Measurements from ENCODE around the gene TGFBR3. TPM values are rescaled to one million over a fixed set of nuclear protein-coding genes. Genes with fewer than 3 reads are reported as not detected.
"Not testable (repeated sequence)": the region's sequence is repeated elsewhere in the genome, so short reads cannot be mapped to it uniquely, and the experiment has no call there.

The TGFBR3 gene
- total RNA-seq, 2 experiments from 2014 or later = 4.4 to 4.7 TPM

- peaks cover 7% of the 10 kb centered on the region for H3K27me3 Mint-ChIP-seq
- H3K4me1 Mint-ChIP-seq = peaks cover 62% of the 10 kb centered on the region
- DNase-seq = peak; percentile 60
- peaks cover 4% of the 10 kb centered on the region for H3K9me3 Mint-ChIP-seq
- peak overlapping the region; percentile 44 for H3K4me3 Mint-ChIP-seq
- H3K36me3 Mint-ChIP-seq = no peaks in the 10 kb centered on the region
- peak overlapping the region; percentile 65 for H3K27ac Mint-ChIP-seq
Observed at GRCh38 chr1:91872559-91873081, 13.3 kb downstream of the TGFBR3 start.

- Mint-ChIP-seq H3K27me3 (peaks cover 7% of the 10 kb centered on the region), H3K27ac (no peak overlapping the region), H3K36me3 (no peaks in the 10 kb centered on the region), H3K4me3 (no peak overlapping the region), H3K9me3 (peaks cover 4% of the 10 kb centered on the region), H3K4me1 (peaks cover 55% of the 10 kb centered on the region)
- DNase-seq = no peak
Observed at GRCh38 chr1:91872000-91872399, 14.0 kb downstream of the TGFBR3 start.

DNA sequence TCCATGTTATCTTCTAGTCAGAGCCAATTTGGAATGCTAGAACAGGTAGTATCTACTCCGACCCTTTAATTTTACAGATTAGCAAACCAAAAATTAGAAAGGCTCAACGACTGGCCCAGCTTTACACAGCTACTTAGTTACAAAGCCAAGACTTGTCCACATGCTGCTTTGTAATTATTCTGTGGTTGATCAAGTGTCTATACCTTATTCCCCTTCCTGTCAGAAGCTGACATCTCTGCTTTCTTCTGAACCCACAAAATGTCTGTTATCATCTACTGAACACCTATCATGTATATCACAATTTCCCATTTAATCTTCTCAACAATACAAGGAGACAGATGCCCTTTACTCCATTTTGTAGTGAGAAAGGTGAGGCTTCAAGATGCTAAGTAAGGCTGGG lies 15.6 kb downstream of the TGFBR3 start:
- peaks cover 2% of the 10 kb centered on the region for H3K9me3 Mint-ChIP-seq
- H3K27ac Mint-ChIP-seq = no peak overlapping the region
- peaks cover 40% of the 10 kb centered on the region for H3K4me1 Mint-ChIP-seq
- peaks cover 6% of the 10 kb centered on the region for H3K27me3 Mint-ChIP-seq
- no peak for DNase-seq
- no peak overlapping the region for H3K4me3 Mint-ChIP-seq
- H3K36me3 Mint-ChIP-seq = no peaks in the 10 kb centered on the region

GRCh38 chr1:91866425-91866824 lies 19.5 kb downstream of the TGFBR3 start:
- Mint-ChIP-seq H3K36me3 (no peaks in the 10 kb centered on the region), H3K4me3 (no peak overlapping the region), H3K4me1 (peaks cover 12% of the 10 kb centered on the region), H3K27ac (no peak overlapping the region), H3K27me3 (no peaks in the 10 kb centered on the region), H3K9me3 (no peaks in the 10 kb centered on the region)
- DNase-seq = no peak

- Mint-ChIP-seq H3K4me1 (peaks cover 2% of the 10 kb centered on the region), H3K4me3 (no peak overlapping the region), H3K27ac (no peak overlapping the region)
Observed at GRCh38 chr1:91864017-91864700, 21.8 kb downstream of the TGFBR3 start.

GRCh38 chr1:91863498-91863897 lies 22.5 kb downstream of the TGFBR3 start:
- Mint-ChIP-seq H3K4me1 (peaks cover 3% of the 10 kb centered on the region), H3K36me3 (no peaks in the 10 kb centered on the region), H3K27ac (no peak overlapping the region), H3K27me3 (no peaks in the 10 kb centered on the region), H3K9me3 (no peaks in the 10 kb centered on the region), H3K4me3 (no peak overlapping the region)
- no peak for DNase-seq

More at GRCh38 chr1:91864017-91864700, 21.8 kb downstream of the TGFBR3 start:
- DNase-seq = no peak
- H3K27me3 Mint-ChIP-seq = no peaks in the 10 kb centered on the region
- H3K9me3 Mint-ChIP-seq = no peaks in the 10 kb centered on the region
- no peaks in the 10 kb centered on the region for H3K36me3 Mint-ChIP-seq

- Mint-ChIP-seq H3K4me3 (no peak overlapping the region), H3K4me1 (peaks cover 3% of the 10 kb centered on the region), H3K27me3 (no peaks in the 10 kb centered on the region)
Observed at GRCh38 chr1:91862120-91862519, 23.8 kb downstream of the TGFBR3 start.

GRCh38 chr1:91857557-91858239 lies 28.3 kb downstream of the TGFBR3 start:
- Mint-ChIP-seq H3K4me3 (no peak overlapping the region), H3K27me3 (no peaks in the 10 kb centered on the region), H3K27ac (no peak overlapping the region), H3K4me1 (peaks cover 3% of the 10 kb centered on the region), H3K9me3 (peaks cover 2% of the 10 kb centered on the region), H3K36me3 (peaks cover 4% of the 10 kb centered on the region)
- no peak for DNase-seq

More at GRCh38 chr1:91862120-91862519, 23.8 kb downstream of the TGFBR3 start:
- H3K27ac Mint-ChIP-seq = no peak overlapping the region
- no peaks in the 10 kb centered on the region for H3K36me3 Mint-ChIP-seq
- no peaks in the 10 kb centered on the region for H3K9me3 Mint-ChIP-seq
- no peak for DNase-seq

- Mint-ChIP-seq H3K27me3 (no peaks in the 10 kb centered on the region), H3K27ac (no peak overlapping the region), H3K36me3 (peaks cover 4% of the 10 kb centered on the region), H3K4me1 (peaks cover 3% of the 10 kb centered on the region), H3K4me3 (no peak overlapping the region), H3K9me3 (peaks cover 2% of the 10 kb centered on the region)
- no peak for DNase-seq
Observed at GRCh38 chr1:91856996-91857395, 29.0 kb downstream of the TGFBR3 start.

GRCh38 chr1:91854852-91855534 lies 31.0 kb downstream of the TGFBR3 start:
- H3K36me3 Mint-ChIP-seq = peaks cover 4% of the 10 kb centered on the region
- H3K4me3 Mint-ChIP-seq = no peak overlapping the region
- DNase-seq = no peak
- peaks cover 3% of the 10 kb centered on the region for H3K4me1 Mint-ChIP-seq
- H3K27me3 Mint-ChIP-seq = no peaks in the 10 kb centered on the region
- H3K9me3 Mint-ChIP-seq = peaks cover 2% of the 10 kb centered on the region
- H3K27ac Mint-ChIP-seq = no peak overlapping the region

- DNase-seq = no peak
- peaks cover 2% of the 10 kb centered on the region for H3K9me3 Mint-ChIP-seq
- no peaks in the 10 kb centered on the region for H3K4me1 Mint-ChIP-seq
- H3K27me3 Mint-ChIP-seq = no peaks in the 10 kb centered on the region
- H3K27ac Mint-ChIP-seq = no peak overlapping the region
- H3K36me3 Mint-ChIP-seq = peaks cover 4% of the 10 kb centered on the region
- no peak overlapping the region for H3K4me3 Mint-ChIP-seq
Observed at GRCh38 chr1:91853397-91853796, 32.6 kb downstream of the TGFBR3 start.

- DNase-seq, H3K36me3 Mint-ChIP-seq, H3K4me1 Mint-ChIP-seq, H3K27ac Mint-ChIP-seq, H3K27me3 Mint-ChIP-seq, H3K9me3 Mint-ChIP-seq, H3K4me3 Mint-ChIP-seq: not testable (repeated sequence)
Observed at GRCh38 chr1:91852011-91852410, 33.9 kb downstream of the TGFBR3 start.

GRCh38 chr1:91851130-91852010 lies 34.6 kb downstream of the TGFBR3 start:
- H3K9me3 Mint-ChIP-seq = peaks cover 2% of the 10 kb centered on the region
- no peaks in the 10 kb centered on the region for H3K27me3 Mint-ChIP-seq
- H3K27ac Mint-ChIP-seq = no peak overlapping the region
- no peaks in the 10 kb centered on the region for H3K4me1 Mint-ChIP-seq
- H3K36me3 Mint-ChIP-seq = peaks cover 4% of the 10 kb centered on the region
- H3K4me3 Mint-ChIP-seq = no peak overlapping the region
- DNase-seq = no peak

DNA sequence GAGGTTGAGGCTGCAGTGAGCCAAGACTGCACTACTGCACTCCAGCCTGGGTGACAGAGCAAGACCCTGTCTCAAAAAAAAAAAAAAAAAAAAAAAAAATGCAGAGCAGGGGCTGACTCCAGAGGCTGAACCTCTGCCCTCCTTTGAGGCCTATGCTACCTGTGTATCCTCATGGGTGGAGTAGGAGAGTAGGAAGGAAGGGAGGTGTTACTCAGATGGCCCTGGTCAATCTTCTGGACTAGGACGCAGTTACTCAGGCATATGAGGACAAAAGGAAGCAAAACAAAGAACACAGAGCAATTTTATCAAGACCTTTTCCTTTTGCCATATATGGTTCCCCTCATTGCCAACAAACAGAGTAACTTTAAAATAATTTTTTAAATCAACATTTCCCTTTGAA lies 35.2 kb downstream of the TGFBR3 start:
- peaks cover 2% of the 10 kb centered on the region for H3K9me3 Mint-ChIP-seq
- H3K4me3 Mint-ChIP-seq = no peak overlapping the region
- H3K4me1 Mint-ChIP-seq = no peaks in the 10 kb centered on the region
- H3K27ac Mint-ChIP-seq = no peak overlapping the region
- H3K36me3 Mint-ChIP-seq = peaks cover 4% of the 10 kb centered on the region
- H3K27me3 Mint-ChIP-seq = no peaks in the 10 kb centered on the region
- DNase-seq = no peak

All from activated naive CD8-positive, alpha-beta T cell treated with anti-CD3 and anti-CD28 coated beads for 36 hours (primary cell).